Measurements from ENCODE around the gene CD96.
A peak's percentile ranks its signal among the peaks of the same experiment; 100 is the strongest.
"Not testable (repeated sequence)": the region's sequence is repeated elsewhere in the genome, so short reads cannot be mapped to it uniquely, and the experiment has no call there.

The CD96 gene

GRCh38 chr3:111619833-111620232, 77.8 kb downstream of the CD96 start:
- DNase-seq (ENCODE audit: low spot score) (peak; percentile 21), FAIRE-seq (no peak)

- FAIRE-seq = no peak
- DNase-seq (ENCODE audit: low spot score) = peak; percentile 32
Measured at GRCh38 chr3:111621535-111621934, 79.5 kb downstream of the CD96 start.

- DNase-seq (ENCODE audit: low spot score) = no peak
Measured at GRCh38 chr3:111627092-111627491, 85.1 kb downstream of the CD96 start.

GRCh38 chr3:111629018-111629417, 87.0 kb downstream of the CD96 start:
- peak; percentile 23 for FAIRE-seq
- not testable (repeated sequence) for DNase-seq (ENCODE audit: low spot score)

More at GRCh38 chr3:111627092-111627491, 85.1 kb downstream of the CD96 start:
- no peak for FAIRE-seq

DNA sequence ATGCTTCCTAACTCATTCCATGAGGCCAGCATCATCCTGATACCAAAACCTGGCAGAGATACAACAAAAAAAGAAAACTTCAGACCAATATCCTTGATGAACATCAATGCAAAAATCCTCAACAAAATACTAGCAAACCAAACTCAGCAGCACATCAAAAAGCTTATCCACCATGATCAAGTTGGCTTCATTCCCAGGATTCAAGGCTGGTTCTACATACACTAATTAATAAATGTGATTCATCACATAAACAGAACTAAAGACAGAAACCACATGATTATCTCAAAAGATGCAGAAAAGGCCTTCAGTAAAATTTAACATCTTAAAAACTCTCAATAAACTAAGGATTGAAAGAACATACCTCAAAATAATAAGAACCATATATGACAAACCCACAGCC, 88.6 kb downstream of the CD96 start:
- not testable (repeated sequence) for DNase-seq (ENCODE audit: low spot score); FAIRE-seq

DNA sequence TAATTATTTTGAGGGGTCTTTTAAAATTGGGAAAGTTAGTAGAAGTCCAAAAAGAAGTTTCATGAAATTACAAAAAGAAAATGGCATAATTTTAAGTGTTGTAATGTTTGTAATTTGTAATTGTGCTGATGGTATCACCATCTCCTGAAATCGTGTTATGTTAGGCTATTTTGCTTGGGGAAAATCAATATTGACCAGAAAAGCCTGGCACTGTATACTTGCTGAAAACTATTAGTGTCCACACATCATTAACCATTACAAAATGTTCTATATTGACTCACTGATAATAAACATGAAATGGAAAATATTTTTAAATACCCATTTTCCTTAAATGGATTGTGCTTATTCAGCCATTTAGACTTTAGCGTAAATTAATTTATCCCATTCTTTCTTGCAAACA, 93.4 kb downstream of the CD96 start:
- no peak for FAIRE-seq
- DNase-seq (ENCODE audit: low spot score) = no peak

DNA sequence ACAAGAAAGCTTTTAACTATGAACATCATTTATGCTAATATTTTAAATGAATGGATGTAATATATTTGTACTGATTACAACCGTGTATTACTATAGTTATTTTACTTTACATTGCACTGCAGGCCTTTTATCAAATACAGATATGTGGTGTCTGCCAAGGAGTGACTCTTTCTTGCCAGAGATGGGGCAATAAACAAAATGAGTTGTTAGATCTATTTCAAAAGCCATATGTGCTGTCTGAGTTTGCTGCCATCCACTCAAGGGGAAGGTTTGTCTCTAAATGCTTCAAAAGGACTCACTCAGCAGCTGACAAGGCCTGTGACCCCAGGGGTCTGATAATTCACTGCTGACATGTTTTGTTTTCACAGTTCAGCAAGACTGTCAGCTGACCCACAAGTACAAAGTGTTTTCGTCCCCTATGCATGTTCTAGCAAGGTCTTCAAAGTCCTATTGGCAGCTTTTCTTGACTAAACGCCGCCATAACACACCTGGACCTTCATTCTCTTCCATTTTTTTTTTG, 94.4 kb downstream of the CD96 start:
- FAIRE-seq (no peak), DNase-seq (ENCODE audit: low spot score) (no peak)

DNA sequence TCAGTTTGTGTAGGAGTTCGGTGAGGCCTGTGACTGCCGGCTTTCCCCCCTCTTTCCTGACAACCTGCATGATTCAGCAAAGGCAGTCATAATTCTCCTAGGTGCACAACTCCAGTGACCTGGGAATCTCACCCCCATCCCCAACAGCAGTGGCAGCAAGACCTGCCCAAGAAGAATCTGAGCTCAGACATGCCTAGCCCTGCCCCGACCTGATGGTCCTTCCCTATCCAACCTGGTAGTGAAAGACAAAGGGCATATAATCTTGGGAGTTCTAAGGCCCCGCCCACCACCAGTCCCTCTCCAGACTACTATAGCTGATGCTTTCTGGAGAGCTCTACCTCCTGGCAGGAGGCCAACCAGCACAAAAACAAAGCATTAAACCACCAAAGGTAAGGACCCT, 97.3 kb downstream of the CD96 start:
- peak; percentile 35 for FAIRE-seq
- DNase-seq (ENCODE audit: low spot score) = no peak

DNA sequence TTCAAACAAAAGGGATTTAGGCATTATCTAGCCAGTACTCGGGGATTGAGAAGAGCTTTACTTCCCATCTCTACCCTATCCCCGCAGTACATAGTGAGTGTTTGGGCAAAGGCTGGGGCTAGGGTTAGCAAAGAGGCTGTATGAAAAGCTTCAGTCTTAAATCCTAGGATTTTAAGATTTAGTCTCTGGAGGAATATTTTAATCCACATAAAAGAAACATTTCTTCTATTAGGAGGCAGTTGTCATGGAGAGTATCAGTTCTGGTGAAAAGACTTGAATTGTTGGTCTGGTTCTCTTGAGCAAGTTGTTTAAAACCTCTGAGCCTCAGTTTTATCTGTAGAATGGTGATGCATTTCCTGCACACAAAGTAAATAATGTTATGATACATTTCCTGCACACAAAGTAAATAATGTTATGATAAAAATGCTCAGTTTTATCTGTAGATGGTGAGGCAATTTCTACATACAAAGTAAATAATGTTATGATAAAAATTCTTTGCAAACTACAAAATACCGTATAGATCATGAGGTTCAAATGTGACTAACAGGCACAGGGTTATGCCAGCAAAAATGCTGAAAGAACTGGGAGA, 107.1 kb downstream of the CD96 start:
- no peak for FAIRE-seq
- DNase-seq (ENCODE audit: low spot score) = no peak

DNA sequence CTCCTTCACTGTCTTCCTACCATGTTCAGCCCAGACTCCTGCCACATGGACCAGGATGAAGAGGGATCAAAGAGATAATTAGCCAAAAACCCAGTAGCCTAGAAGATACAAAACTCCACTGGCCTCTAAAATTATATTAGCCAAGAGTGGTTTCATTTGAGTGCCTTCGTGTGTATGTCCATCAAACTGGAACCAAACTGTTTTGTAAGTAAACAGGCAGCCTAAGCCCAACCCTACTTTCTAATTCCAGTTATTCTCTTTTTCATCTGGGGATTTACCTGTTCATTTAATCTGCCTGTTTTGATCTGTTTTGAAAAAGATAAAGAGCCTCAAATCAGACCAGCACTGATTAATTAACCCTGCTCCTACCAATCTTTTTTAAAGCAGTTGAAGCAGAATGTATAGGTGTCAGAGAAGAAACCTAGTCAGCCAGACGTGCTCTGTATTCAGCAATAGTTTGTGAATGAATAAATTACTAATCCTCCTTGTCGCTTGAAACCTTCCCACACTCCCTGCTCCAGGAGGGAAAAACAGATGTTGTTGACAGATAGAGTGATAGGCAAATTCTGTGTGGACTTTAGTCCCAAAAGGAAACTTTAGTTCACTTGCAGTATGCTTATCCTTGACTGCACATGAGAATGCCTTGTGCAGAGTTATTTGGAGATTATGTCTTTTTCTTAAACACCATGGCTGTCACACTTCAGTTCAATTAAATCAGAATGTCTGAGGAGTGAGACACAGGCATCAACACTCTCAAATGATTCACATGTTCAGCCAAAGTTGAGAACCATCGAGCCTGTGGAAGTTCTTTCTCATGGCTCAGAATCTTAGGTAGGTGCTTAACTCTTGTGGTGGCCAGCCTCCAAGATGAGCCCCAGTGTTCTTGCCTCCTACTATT, 108.6 kb downstream of the CD96 start:
- DNase-seq (ENCODE audit: low spot score) (no peak), FAIRE-seq (no peak)

DNA sequence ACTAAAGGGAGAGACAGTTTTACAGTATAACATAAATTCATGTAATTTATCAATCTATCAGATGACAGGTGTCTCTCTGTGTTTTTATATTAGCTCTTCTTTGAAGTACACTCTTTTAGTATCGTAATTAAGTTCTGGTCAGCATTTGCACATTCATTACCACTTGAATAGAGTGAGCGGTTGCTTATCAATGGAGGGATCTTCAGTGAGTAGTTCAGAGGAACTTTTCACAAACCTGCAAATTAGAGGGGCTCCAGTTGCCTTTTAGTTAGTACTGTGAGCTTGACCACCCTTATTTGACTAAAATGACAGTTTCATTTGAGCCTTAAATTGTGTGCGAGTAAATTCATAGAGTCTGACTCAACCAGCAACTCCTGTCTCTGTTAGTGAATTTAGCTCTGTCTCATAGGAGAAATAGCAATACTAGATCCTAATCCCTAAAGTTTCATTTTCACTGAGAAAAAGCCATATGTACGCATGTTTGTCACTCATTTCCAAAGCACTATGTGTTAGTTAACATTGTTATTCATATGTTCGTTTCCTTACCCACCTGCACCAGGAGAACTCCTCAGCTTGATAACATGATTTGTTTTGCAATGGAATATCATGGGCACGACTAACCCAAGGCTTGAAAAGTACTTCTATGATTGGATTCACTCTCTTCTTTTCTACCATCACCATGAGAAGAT, 110.6 kb downstream of the CD96 start:
- FAIRE-seq (peak; percentile 17), DNase-seq (ENCODE audit: low spot score) (no peak)

DNA sequence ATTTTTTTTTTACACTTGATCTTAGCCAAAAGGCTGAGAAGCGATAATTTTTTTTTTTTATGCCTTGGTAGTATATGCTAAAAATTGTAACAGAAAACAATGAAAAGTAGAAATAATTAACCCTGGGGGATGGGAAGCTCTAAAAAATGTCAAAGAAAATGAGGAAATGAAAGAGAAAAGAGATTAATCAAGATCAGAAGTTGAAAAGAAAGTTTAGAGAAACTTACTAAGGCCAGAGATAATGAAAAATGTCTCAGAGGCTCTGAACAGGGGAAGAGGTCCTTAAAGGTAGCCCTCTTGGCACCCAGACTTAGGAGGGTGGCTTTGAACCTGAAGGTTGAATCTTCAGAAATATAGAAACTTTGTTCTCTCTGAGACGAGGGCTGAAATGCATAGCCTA, 111.8 kb downstream of the CD96 start:
- FAIRE-seq = no peak
- no peak for DNase-seq (ENCODE audit: low spot score)

DNA sequence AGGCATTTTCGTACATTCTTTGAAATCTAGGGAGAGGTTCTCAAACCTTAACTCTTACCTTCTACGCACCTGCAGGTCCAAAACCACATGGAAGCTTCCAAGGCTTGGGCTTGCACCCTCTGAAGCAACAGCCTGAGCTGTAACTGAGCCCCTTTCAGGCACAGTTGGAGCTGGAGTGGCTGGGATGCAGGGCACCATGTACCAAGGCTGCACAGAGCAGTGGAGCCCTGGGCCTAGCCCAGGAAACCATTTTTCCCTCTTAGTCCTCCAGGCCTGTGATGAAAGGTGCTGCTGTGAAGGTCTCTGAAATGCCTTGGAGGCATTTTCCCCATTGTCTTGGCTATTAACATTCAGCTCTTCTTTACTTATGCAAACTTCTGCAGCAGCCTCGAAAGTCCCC, 120.0 kb downstream of the CD96 start:
- DNase-seq (ENCODE audit: low spot score) (no peak), FAIRE-seq (no peak)

- FAIRE-seq (no peak), DNase-seq (ENCODE audit: low spot score) (no peak)
Measured at GRCh38 chr3:111662907-111663306, 120.9 kb downstream of the CD96 start.

DNA sequence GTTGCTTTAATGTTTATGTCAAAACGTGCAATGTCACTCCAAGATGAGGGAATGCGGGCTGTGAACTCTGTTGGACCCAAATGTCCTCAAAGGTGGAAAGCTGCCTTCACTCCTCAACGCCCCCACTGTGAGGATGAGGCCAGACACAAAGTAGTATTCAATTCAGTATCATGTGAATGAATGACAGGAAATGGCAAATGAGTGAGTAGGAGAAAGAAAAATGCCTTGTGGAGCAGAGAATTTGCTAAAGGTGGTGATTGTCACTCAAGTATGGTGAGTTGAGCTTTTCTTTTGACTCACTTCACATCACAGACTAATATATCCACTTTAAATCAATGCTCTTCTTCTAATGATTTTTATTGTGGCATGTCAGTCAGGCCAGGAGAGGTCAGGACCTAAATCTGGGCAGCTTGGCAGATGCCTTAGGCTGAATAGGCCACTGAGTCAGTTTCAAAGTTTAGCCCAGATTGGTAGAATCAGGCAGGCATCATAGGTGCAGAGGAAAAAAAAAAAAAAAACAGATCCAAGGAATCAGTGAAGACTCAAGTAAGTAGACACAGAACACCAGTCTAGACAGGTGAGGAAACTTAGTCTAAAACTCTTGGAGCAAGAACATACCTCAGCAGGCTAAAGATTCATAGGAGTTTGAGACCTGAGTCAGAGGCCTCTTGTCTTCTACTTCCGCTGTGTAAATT, 124.2 kb downstream of the CD96 start:
- DNase-seq (ENCODE audit: low spot score) (no peak), FAIRE-seq (peak; percentile 66)

DNA sequence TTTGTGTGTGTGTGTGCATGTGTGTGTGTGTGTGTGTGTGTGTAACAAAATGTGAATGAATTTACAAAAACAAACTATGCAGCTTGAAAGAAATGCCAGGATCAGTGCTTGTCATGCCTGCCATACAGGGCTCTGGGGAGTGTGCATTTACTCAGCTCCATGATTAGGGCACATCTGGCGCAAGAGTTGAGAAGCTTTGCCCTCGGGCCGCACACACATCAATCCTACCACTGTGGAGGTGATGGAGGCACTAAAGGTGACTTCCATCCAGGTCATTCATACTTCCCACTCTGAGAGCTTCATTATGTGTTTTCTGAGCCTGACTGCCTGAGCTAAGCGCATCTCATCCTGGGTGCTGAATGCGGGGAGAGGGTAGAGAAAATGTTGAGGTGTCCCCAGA, 125.2 kb downstream of the CD96 start:
- FAIRE-seq (no peak), DNase-seq (ENCODE audit: low spot score) (no peak)

DNA sequence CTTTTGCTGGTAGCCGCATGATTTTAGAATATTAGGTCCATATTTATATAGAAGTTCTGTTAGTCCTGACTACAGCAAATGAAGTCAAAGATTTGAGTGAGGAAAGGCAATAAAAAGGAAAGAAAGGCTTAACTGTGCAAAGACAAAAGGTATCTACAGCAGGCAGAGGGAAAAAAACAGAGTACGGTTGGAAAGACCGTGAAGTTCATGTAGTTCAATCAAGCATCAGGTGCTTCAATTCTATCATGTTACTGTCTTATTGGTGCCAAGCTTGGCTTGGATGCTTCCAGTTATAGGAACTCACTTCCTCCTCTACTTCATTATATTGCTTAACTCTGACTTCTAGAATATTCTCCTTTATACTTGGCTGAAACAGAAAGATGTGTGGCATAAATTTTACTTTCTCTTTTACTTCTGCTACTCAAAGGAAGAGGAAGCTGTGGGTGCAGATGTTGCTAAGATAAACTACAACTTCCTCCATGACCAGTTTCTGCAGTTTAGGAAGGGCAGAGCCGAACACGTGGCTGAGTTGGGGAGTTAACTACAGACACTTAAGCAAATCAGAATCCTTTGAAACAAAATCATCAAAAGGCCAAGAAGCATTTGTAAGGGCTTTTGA, 125.7 kb downstream of the CD96 start:
- FAIRE-seq = no peak
- no peak for DNase-seq (ENCODE audit: low spot score)

GRCh38 chr3:111668326-111668725, 126.3 kb downstream of the CD96 start:
- DNase-seq (ENCODE audit: low spot score) (no peak), FAIRE-seq (no peak)

DNA sequence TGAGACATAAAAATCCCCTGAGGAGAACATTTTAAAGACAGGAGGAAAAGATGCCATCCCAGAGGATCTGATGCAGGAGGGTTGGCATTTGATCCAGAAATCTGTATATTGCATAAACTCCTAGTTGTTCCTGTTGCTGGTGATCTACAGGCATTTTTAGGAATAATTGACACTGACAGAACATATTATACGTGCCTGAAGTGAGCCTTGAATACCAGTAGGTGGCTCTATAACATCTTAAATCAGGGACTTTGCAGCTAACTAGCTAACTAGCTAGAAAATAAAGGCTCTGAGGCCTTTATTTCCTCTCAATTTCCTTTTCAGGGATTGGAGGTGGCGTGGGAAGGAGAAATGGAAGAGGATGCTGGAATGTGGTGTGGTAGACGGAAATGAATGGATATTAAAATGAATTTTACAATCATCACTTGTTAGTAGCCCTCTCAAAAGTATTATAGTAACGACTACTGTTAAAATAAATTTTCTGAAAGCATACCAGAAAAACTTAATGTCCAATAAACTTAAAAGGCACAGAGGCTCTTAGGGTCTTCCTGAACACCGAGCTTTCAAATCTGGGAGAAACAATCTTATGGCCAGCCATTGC, 127.0 kb downstream of the CD96 start:
- FAIRE-seq (no peak), DNase-seq (ENCODE audit: low spot score) (peak; percentile 69)

GRCh38 chr3:111669926-111670630, 128.1 kb downstream of the CD96 start:
- DNase-seq (ENCODE audit: low spot score) = peak; percentile 62
- peak; percentile 95 for FAIRE-seq

Data from urothelium cell line (cell line).